GM23338 (cell line): ENCODE data around the gene REEP3. TPM values are rescaled to one million over a fixed set of nuclear protein-coding genes. Genes with fewer than 3 reads are reported as not detected.

ENCODE experiments used
- ATAC-seq: fragments of 200-7000 bp; cut with Tn5 transposase; 3 replicates; pipeline ENCODE4 v1.9.1; 2020
- DNase-seq: peaks from one replicate; pipeline ENCODE4 v3.0.0-alpha.2; 2015; ENCODE audit warnings: low spot score
- H2AFZ ChIP-seq: fragments of 200-600 bp; sonication (generic); 2 replicates; pipeline ENCODE4 v1.8.0; 2016; ENCODE audit warnings: antibody characterized with exemption, mild to moderate bottlenecking, moderate library complexity
- H3F3A ChIP-seq: fragments of 200-600 bp; sonication (generic); replicated peaks from 2 replicates; pipeline ENCODE4 v1.8.0; 2017; ENCODE audit warnings: antibody characterized with exemption, mixed run types, low read depth
- H3K27ac ChIP-seq: fragments of 200-600 bp; sonication (generic); 2 replicates; pipeline ENCODE4 v1.6.1; 2016; ENCODE audit warnings: low read depth
- H3K27me3 ChIP-seq: fragments of 200-600 bp; sonication (generic); 2 replicates; pipeline ENCODE4 v1.8.0; 2016; ENCODE audit warnings: mild to moderate bottlenecking, mixed run types, moderate library complexity; ENCODE audit not compliant: insufficient read depth
- H3K36me3 ChIP-seq: fragments of 200-600 bp; sonication (generic); 2 replicates; pipeline ENCODE4 v1.8.0; 2016; ENCODE audit warnings: mild to moderate bottlenecking; ENCODE audit not compliant: insufficient read depth
- H3K4me1 ChIP-seq: fragments of 200-600 bp; sonication (generic); 2 replicates; pipeline ENCODE4 v1.8.0; 2016; ENCODE audit warnings: mild to moderate bottlenecking, moderate library complexity; ENCODE audit not compliant: insufficient read depth
- H3K4me2 ChIP-seq: fragments of 200-600 bp; sonication (generic); 2 replicates; pipeline ENCODE4 v1.7.1; 2017; ENCODE audit warnings: mixed run types
- H3K4me3 ChIP-seq: fragments of 200-600 bp; sonication (generic); 2 replicates; pipeline ENCODE4 v1.6.1; 2016; ENCODE audit warnings: mixed run types
- H3K79me2 ChIP-seq: fragments of 200-600 bp; sonication (generic); replicated peaks from 2 replicates; pipeline ENCODE4 v1.8.0; 2017; ENCODE audit warnings: mild to moderate bottlenecking; ENCODE audit not compliant: insufficient read depth
- H3K9me2 ChIP-seq: fragments of 200-600 bp; sonication (generic); 2 replicates; pipeline ENCODE4 v1.8.0; 2017; ENCODE audit not compliant: insufficient read depth
- H4K20me1 ChIP-seq: fragments of 200-600 bp; sonication (generic); replicated peaks from 2 replicates; pipeline ENCODE4 v1.8.0; 2017; ENCODE audit warnings: mild to moderate bottlenecking; ENCODE audit not compliant: insufficient read depth
- H3K27ac Mint-ChIP-seq: 2 replicates; pipeline ENCODE4 v1.8.0; 2020; ENCODE audit warnings: inconsistent platforms, mild to moderate bottlenecking, moderate library complexity, mixed read lengths
- H3K27me3 Mint-ChIP-seq: 3 replicates; pipeline ENCODE4 v1.8.0; 2022; ENCODE audit warnings: low read depth, mild to moderate bottlenecking, moderate library complexity, mixed read lengths, inconsistent platforms; ENCODE audit not compliant: insufficient read depth, poor library complexity
- H3K36me3 Mint-ChIP-seq: 3 replicates; pipeline ENCODE4 v1.8.0; 2021; ENCODE audit warnings: low read depth, mild to moderate bottlenecking, inconsistent platforms, moderate library complexity, mixed read lengths
- H3K4me1 Mint-ChIP-seq: 3 replicates; pipeline ENCODE4 v1.8.0; 2020; ENCODE audit warnings: mild to moderate bottlenecking, inconsistent platforms, mixed read lengths
- H3K4me3 Mint-ChIP-seq: 3 replicates; pipeline ENCODE4 v1.8.0; 2021; ENCODE audit warnings: moderate library complexity, mild to moderate bottlenecking, inconsistent platforms, mixed read lengths
- H3K9me3 Mint-ChIP-seq: 3 replicates; pipeline ENCODE4 v1.8.0; 2020; ENCODE audit warnings: moderate library complexity, mild to moderate bottlenecking, inconsistent platforms, mixed read lengths
- POLR2AphosphoS5 ChIP-seq: IDR thresholded peaks from 2 replicates; pipeline ENCODE4 v1.6.1; 2016; ENCODE audit warnings: antibody characterized with exemption, low read depth
- STAT1 ChIP-seq: IDR thresholded peaks from one replicate; pipeline ENCODE4 v1.6.1; 2016; ENCODE audit warnings: antibody characterized with exemption; ENCODE audit not compliant: unreplicated experiment
- ZNF331 ChIP-seq: fragments of 250-450 bp; sonication (Bioruptor Pico); IDR thresholded peaks from 2 replicates; pipeline ENCODE4 v1.5.0; 2020; ENCODE audit warnings: low read depth, mild to moderate bottlenecking, moderate library complexity
- polyA plus RNA-seq: library from polyadenylated mRNA; unstranded; fragments of >200 nt; fragmentation: Nextera tagmentation; extraction: Ambion mirVana; gene quantifications from 2 replicates; pipeline ENCODE4 v1.2.1, GENCODE V29; 2016
- total RNA-seq: library from RNA; depleted of rRNA; stranded (reverse); fragments of >200 nt; shearing (Covaris generic); gene quantifications from 2 replicates; pipeline ENCODE4 v1.2.3, GENCODE V29; 2014
- TF ChIP-seq, protein P1 (sequence below): fragments of 250-450 bp; sonication (Bioruptor Pico); IDR thresholded peaks from 2 replicates; pipeline ENCODE4 v1.5.0; 2020; ENCODE audit warnings: mild to moderate bottlenecking, moderate library complexity
- TF ChIP-seq, protein P2 (sequence below): IDR thresholded peaks from one replicate; pipeline ENCODE4 v1.6.1; 2018; ENCODE audit warnings: antibody characterized with exemption; ENCODE audit not compliant: unreplicated experiment
- TF ChIP-seq, protein P3 (sequence below), 2 experiments: fragments of 200-600 bp in 1 of 2; sonication (generic) in 1 of 2; conservative IDR thresholded peaks; 2 replicates each; pipeline versions ENCODE4 v1.5.1 to v1.6.1; 2016 to 2017; ENCODE audit warnings: antibody characterized with exemption in 2 of 2, low read depth in 2 of 2, mild to moderate bottlenecking in 2 of 2, moderate library complexity in 1 of 2

The REEP3 gene
- total and polyA plus RNA-seq, 2 experiments from 2014 or later: 29.5 to 48.7 TPM

DNA sequence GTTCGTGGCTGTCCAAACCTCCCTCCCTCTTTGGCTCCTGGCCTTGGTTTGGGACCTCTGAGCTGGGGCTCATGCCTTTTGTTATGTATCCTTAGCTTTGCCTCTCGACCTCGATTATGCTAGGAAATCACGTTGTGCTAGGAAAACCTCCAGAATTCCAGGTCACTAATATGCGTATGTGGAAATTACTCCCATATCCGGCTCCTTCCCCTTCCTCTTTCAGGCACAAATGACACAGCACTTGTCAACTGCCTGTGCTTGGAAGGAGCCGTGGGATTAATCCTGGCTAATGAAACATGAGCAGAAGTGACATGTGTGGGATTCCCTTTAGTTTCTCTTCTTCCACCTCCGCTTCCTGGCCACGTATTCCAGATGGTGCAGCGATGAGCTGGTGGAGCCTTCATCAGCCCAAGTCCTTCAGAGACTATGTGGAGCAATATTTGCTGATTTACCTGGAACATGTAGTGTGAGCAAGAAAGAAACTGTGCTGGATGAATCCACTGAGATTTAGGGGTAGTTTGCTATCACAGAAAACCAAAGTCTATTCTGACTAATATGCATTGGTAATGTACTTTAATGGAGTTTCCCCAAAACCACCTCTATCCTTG is 149.2 kb downstream of the REEP3 start (continued):
- TF ChIP-seq, protein P1, sequence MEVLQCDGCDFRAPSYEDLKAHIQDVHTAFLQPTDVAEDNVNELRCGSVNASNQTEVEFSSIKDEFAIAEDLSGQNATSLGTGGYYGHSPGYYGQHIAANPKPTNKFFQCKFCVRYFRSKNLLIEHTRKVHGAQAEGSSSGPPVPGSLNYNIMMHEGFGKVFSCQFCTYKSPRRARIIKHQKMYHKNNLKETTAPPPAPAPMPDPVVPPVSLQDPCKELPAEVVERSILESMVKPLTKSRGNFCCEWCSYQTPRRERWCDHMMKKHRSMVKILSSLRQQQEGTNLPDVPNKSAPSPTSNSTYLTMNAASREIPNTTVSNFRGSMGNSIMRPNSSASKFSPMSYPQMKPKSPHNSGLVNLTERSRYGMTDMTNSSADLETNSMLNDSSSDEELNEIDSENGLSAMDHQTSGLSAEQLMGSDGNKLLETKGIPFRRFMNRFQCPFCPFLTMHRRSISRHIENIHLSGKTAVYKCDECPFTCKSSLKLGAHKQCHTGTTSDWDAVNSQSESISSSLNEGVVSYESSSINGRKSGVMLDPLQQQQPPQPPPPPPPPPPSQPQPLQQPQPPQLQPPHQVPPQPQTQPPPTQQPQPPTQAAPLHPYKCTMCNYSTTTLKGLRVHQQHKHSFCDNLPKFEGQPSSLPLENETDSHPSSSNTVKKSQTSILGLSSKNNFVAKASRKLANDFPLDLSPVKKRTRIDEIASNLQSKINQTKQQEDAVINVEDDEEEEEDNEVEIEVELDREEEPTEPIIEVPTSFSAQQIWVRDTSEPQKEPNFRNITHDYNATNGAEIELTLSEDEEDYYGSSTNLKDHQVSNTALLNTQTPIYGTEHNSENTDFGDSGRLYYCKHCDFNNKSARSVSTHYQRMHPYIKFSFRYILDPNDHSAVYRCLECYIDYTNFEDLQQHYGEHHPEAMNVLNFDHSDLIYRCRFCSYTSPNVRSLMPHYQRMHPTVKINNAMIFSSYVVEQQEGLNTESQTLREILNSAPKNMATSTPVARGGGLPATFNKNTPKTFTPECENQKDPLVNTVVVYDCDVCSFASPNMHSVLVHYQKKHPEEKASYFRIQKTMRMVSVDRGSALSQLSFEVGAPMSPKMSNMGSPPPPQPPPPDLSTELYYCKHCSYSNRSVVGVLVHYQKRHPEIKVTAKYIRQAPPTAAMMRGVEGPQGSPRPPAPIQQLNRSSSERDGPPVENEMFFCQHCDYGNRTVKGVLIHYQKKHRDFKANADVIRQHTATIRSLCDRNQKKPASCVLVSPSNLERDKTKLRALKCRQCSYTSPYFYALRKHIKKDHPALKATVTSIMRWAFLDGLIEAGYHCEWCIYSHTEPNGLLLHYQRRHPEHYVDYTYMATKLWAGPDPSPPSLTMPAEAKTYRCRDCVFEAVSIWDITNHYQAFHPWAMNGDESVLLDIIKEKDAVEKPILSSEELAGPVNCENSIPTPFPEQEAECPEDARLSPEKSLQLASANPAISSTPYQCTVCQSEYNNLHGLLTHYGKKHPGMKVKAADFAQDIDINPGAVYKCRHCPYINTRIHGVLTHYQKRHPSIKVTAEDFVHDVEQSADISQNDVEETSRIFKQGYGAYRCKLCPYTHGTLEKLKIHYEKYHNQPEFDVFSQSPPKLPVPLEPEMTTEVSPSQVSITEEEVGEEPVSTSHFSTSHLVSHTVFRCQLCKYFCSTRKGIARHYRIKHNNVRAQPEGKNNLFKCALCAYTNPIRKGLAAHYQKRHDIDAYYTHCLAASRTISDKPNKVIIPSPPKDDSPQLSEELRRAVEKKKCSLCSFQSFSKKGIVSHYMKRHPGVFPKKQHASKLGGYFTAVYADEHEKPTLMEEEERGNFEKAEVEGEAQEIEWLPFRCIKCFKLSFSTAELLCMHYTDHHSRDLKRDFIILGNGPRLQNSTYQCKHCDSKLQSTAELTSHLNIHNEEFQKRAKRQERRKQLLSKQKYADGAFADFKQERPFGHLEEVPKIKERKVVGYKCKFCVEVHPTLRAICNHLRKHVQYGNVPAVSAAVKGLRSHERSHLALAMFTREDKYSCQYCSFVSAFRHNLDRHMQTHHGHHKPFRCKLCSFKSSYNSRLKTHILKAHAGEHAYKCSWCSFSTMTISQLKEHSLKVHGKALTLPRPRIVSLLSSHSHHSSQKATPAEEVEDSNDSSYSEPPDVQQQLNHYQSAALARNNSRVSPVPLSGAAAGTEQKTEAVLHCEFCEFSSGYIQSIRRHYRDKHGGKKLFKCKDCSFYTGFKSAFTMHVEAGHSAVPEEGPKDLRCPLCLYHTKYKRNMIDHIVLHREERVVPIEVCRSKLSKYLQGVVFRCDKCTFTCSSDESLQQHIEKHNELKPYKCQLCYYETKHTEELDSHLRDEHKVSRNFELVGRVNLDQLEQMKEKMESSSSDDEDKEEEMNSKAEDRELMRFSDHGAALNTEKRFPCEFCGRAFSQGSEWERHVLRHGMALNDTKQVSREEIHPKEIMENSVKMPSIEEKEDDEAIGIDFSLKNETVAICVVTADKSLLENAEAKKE (CRISPR knock-in tag): no peak
- TF ChIP-seq STAT1 (no peak), ZNF331 (CRISPR knock-in tag) (no peak)

DNA sequence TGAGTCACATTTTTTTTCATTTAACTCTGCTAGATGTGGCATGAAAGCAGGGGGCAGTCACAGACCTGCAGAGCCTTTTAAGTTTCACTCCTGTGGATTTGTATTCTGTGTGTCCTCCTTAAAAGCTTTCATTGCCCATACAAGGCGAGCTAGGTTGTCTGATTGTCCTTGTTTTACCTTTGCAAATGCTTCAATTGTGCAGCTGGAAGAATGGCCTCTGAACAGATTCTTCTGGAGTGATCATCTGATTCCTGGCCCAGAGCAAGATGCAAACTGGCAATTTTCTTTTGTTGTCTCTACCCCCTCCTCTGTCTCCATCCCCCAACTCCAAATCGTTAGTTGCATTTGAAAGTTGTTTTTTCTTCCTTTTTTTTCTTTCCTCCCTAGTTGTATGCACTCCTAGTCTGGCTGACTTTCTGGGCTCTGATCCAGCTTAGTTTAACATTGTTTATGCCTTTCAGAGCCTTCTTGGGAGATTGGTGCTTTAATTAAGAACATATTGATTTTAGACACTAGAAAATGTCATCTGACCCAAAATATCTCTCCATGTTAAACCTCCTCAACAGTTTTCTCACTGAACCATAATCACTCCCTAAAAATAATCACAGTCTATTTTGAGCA is 150.2 kb downstream of the REEP3 start:
- Histone ChIP-seq H3K27ac (peak overlapping the region; percentile 93), H3K79me2 (no peaks in the 10 kb centered on the region), H3K4me1 (peaks cover 27% of the 10 kb centered on the region), H3K27me3 (no peaks in the 10 kb centered on the region), H3K36me3 (no peaks in the 10 kb centered on the region), H3F3A (no peaks in the 10 kb centered on the region; the same call in 1 of the 2 replicates), H3K4me3 (peak overlapping the region; percentile 21; the same call in 1 of the 2 replicates), H2AFZ (peak overlapping the region; percentile 43), H4K20me1 (no peaks in the 10 kb centered on the region), H3K4me2 (peak overlapping the region; percentile 65), H3K9me2 (no peaks in the 10 kb centered on the region)
- Mint-ChIP-seq H3K36me3 (no peaks in the 10 kb centered on the region), H3K9me3 (no peaks in the 10 kb centered on the region), H3K27me3 (peaks cover 4% of the 10 kb centered on the region), H3K4me3 (peak overlapping the region; percentile 35; the same call in 1 of the 3 replicates), H3K4me1 (peaks cover 39% of the 10 kb centered on the region), H3K27ac (peak overlapping the region; percentile 97)
- ATAC-seq: peak; percentile 59
- DNase-seq: no peak
- TF ChIP-seq POLR2AphosphoS5 (no peak), ZNF331 (CRISPR knock-in tag) (no peak)
- TF ChIP-seq, protein P2, sequence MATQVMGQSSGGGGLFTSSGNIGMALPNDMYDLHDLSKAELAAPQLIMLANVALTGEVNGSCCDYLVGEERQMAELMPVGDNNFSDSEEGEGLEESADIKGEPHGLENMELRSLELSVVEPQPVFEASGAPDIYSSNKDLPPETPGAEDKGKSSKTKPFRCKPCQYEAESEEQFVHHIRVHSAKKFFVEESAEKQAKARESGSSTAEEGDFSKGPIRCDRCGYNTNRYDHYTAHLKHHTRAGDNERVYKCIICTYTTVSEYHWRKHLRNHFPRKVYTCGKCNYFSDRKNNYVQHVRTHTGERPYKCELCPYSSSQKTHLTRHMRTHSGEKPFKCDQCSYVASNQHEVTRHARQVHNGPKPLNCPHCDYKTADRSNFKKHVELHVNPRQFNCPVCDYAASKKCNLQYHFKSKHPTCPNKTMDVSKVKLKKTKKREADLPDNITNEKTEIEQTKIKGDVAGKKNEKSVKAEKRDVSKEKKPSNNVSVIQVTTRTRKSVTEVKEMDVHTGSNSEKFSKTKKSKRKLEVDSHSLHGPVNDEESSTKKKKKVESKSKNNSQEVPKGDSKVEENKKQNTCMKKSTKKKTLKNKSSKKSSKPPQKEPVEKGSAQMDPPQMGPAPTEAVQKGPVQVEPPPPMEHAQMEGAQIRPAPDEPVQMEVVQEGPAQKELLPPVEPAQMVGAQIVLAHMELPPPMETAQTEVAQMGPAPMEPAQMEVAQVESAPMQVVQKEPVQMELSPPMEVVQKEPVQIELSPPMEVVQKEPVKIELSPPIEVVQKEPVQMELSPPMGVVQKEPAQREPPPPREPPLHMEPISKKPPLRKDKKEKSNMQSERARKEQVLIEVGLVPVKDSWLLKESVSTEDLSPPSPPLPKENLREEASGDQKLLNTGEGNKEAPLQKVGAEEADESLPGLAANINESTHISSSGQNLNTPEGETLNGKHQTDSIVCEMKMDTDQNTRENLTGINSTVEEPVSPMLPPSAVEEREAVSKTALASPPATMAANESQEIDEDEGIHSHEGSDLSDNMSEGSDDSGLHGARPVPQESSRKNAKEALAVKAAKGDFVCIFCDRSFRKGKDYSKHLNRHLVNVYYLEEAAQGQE: no peak
- TF ChIP-seq, protein P3, sequence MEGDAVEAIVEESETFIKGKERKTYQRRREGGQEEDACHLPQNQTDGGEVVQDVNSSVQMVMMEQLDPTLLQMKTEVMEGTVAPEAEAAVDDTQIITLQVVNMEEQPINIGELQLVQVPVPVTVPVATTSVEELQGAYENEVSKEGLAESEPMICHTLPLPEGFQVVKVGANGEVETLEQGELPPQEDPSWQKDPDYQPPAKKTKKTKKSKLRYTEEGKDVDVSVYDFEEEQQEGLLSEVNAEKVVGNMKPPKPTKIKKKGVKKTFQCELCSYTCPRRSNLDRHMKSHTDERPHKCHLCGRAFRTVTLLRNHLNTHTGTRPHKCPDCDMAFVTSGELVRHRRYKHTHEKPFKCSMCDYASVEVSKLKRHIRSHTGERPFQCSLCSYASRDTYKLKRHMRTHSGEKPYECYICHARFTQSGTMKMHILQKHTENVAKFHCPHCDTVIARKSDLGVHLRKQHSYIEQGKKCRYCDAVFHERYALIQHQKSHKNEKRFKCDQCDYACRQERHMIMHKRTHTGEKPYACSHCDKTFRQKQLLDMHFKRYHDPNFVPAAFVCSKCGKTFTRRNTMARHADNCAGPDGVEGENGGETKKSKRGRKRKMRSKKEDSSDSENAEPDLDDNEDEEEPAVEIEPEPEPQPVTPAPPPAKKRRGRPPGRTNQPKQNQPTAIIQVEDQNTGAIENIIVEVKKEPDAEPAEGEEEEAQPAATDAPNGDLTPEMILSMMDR (conservative IDR thresholded peaks at IDR 0.05; ENCODE audit: low read depth in 2 of 2): no peak
